HEK293 (cell line): ENCODE measurements around the gene COPS4.
"Not testable (repeated sequence)": the region's sequence is repeated elsewhere in the genome, so short reads cannot be mapped to it uniquely, and the experiment has no call there.

ENCODE experiments used
- CTCF ChIA-PET: fragments of 350-600 bp; formaldehyde crosslinking; extraction: SDS; loops from one replicate; lab custom pipeline; 2021; ENCODE audit warnings: antibody characterized with exemption; lab: Yijun Ruan, JAX
- POLR2A ChIA-PET: fragments of 300-600 bp; formaldehyde crosslinking; extraction: SDS; loops from one replicate; lab custom pipeline; 2020; ENCODE audit warnings: antibody characterized with exemption, inconsistent platforms; lab: Yijun Ruan, JAX
- H3K27ac ChIP-seq: fragments of 200-500 bp; sonication (Bioruptor generic); 2 replicates; pipeline ENCODE4 v1.5.1; 2014; ENCODE audit warnings: low read depth, low read length, control low read depth, inconsistent platforms; ENCODE audit errors: extremely low read depth
- H3K36me3 ChIP-seq, 2 experiments: fragments of 200-500 bp in 1 of 2; sonication (Bioruptor generic) in 1 of 2; 1 replicate in 1 of 2; 2 replicates in 1 of 2; pipeline ENCODE4 v1.5.1; 2014 to 2017; ENCODE audit warnings: inconsistent platforms in 2 of 2, low read length in 2 of 2; ENCODE audit not compliant: control insufficient read depth in 2 of 2, insufficient read depth in 1 of 2
- H3K4me1 ChIP-seq: fragments of 200-500 bp; sonication (Bioruptor generic); 2 replicates; pipeline ENCODE4 v1.5.1; 2014; ENCODE audit warnings: mild to moderate bottlenecking, low read length, inconsistent platforms; ENCODE audit not compliant: control insufficient read depth, insufficient read depth
- H3K4me3 ChIP-seq: 2 replicates; pipeline ENCODE4 v1.5.1; 2011; ENCODE audit warnings: low read depth, mild to moderate bottlenecking, control low read depth, low read length, moderate library complexity
- H3K9me3 ChIP-seq: fragments of 200-500 bp; sonication (Bioruptor generic); 2 replicates; pipeline ENCODE4 v1.5.1; 2014; ENCODE audit warnings: low read depth, low read length, inconsistent platforms; ENCODE audit not compliant: control insufficient read depth, insufficient read depth
- GLI2 ChIP-seq: fragments of 450-650 bp; formaldehyde crosslinking; IDR thresholded peaks from 2 replicates; pipeline ENCODE4; 2017; ENCODE audit warnings: missing biosample characterization, missing genetic modification characterization, low read depth, borderline replicate concordance
- GLIS2 ChIP-seq: fragments of 450-650 bp; formaldehyde crosslinking; IDR thresholded peaks from 2 replicates; pipeline ENCODE4 v1.5.1; 2016; ENCODE audit warnings: missing biosample characterization, missing genetic modification characterization
- IKZF3 ChIP-seq: fragments of 450-650 bp; IDR thresholded peaks from 2 replicates; pipeline ENCODE4 v1.5.0; 2018; ENCODE audit warnings: missing biosample characterization, mild to moderate bottlenecking, missing genetic modification characterization, moderate library complexity
- SP2 ChIP-seq: fragments of 450-650 bp; formaldehyde crosslinking; IDR thresholded peaks from 2 replicates; pipeline ENCODE4 v1.5.1; 2016; ENCODE audit warnings: missing biosample characterization, missing genetic modification characterization
- TCF7L2 ChIP-seq: IDR thresholded peaks from 2 replicates; pipeline ENCODE4 v1.6.1; 2011; ENCODE audit warnings: low read depth, mild to moderate bottlenecking, inconsistent platforms, low read length, moderate library complexity, borderline replicate concordance
- ZNF121 ChIP-seq: fragments of 450-650 bp; formaldehyde crosslinking; IDR thresholded peaks from 2 replicates; pipeline ENCODE4 v1.5.1; 2016; ENCODE audit warnings: missing biosample characterization, missing genetic modification characterization
- ZNF157 ChIP-seq: fragments of 450-650 bp; formaldehyde crosslinking; IDR thresholded peaks from 2 replicates; pipeline ENCODE4 v1.5.1; 2016; ENCODE audit warnings: missing biosample characterization, missing genetic modification characterization
- ZNF292 ChIP-seq: fragments of 450-650 bp; formaldehyde crosslinking; IDR thresholded peaks from 2 replicates; pipeline ENCODE4 v1.5.1; 2016; ENCODE audit warnings: low read depth, missing biosample characterization, missing genetic modification characterization, borderline replicate concordance
- ZNF311 ChIP-seq: fragments of 450-650 bp; formaldehyde crosslinking; IDR thresholded peaks from 2 replicates; pipeline ENCODE4 v1.5.1; 2017; ENCODE audit warnings: missing biosample characterization, missing genetic modification characterization, borderline replicate concordance
- ZNF747 ChIP-seq: fragments of 450-650 bp; formaldehyde crosslinking; IDR thresholded peaks from 2 replicates; pipeline ENCODE4 v1.5.1; 2016; ENCODE audit warnings: missing biosample characterization, missing genetic modification characterization
- ZNF830 ChIP-seq: fragments of 450-650 bp; IDR thresholded peaks from 2 replicates; pipeline ENCODE4 v1.5.0; 2018; ENCODE audit warnings: missing biosample characterization, missing genetic modification characterization, low read depth, mild to moderate bottlenecking, moderate library complexity
- ZSCAN23 ChIP-seq: fragments of 450-650 bp; formaldehyde crosslinking; IDR thresholded peaks from 2 replicates; pipeline ENCODE4 v1.5.1; 2016; ENCODE audit warnings: missing biosample characterization, missing genetic modification characterization
- ZSCAN30 ChIP-seq: fragments of 450-650 bp; IDR thresholded peaks from 2 replicates; pipeline ENCODE4 v1.5.1; 2018; ENCODE audit warnings: missing biosample characterization, mild to moderate bottlenecking, missing genetic modification characterization, moderate library complexity
- ZXDB ChIP-seq: fragments of 450-650 bp; formaldehyde crosslinking; IDR thresholded peaks from 2 replicates; pipeline ENCODE4 v1.5.1; 2016; ENCODE audit warnings: missing biosample characterization, missing genetic modification characterization
- TF ChIP-seq, protein P1 (sequence below): fragments of 450-650 bp; formaldehyde crosslinking; IDR thresholded peaks from 2 replicates; pipeline ENCODE4 v1.5.1; 2017; ENCODE audit warnings: missing biosample characterization, missing genetic modification characterization
- TF ChIP-seq, protein P2 (sequence below): fragments of 450-650 bp; formaldehyde crosslinking; IDR thresholded peaks from 2 replicates; pipeline ENCODE4 v1.5.1; 2017; ENCODE audit warnings: missing biosample characterization, missing genetic modification characterization
- TF ChIP-seq, protein P3 (sequence below): fragments of 450-650 bp; formaldehyde crosslinking; IDR thresholded peaks from 2 replicates; pipeline ENCODE4 v1.5.1; 2016; ENCODE audit warnings: missing biosample characterization, missing genetic modification characterization
- TF ChIP-seq, protein P4 (sequence below): fragments of 450-650 bp; IDR thresholded peaks from 2 replicates; pipeline ENCODE4 v1.5.1; 2018; ENCODE audit warnings: missing biosample characterization, mild to moderate bottlenecking, missing genetic modification characterization

Gene COPS4

DNA sequence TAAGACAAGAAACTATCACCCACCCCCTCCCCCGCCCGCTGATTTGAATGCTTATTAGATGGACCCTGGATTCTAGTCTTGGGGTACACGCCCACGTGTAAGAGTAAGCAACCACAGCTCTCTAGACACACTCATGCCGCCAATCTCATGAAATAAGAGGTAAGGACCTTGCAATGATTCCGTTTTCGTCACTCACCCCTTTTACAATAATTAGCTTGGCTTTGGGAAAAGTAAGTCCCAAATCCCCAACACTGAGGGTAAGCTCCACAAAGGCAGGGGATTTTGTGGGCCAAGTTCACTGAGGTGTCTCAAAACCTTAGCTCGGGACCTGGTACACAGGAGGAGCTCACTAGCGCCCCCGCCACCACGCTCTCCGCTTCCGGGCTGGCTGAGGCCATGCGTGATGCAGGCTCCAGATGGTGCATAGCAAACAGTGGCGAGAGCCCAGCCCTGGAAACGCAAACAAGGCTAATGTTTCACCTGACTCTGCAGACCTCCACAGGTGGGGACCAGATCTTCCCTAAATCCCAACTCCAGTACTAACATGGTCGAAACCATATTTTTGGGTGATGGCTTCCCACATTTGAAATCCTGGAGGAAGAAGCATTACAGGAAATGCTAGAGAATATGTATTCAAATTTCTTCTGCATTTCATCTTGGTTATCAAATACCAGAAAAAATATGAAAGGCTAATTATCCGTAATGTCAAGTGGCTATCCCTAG, 75.4 kb downstream of the COPS4 start (continued):
- TF ChIP-seq, protein P1, sequence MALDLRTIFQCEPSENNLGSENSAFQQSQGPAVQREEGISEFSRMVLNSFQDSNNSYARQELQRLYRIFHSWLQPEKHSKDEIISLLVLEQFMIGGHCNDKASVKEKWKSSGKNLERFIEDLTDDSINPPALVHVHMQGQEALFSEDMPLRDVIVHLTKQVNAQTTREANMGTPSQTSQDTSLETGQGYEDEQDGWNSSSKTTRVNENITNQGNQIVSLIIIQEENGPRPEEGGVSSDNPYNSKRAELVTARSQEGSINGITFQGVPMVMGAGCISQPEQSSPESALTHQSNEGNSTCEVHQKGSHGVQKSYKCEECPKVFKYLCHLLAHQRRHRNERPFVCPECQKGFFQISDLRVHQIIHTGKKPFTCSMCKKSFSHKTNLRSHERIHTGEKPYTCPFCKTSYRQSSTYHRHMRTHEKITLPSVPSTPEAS (tag by site-specific recombination) = no peak
- no peak for TF ChIP-seq GLIS2 (tag by site-specific recombination)
- no peak for TF ChIP-seq SP2 (tag by site-specific recombination)
- no peak for TF ChIP-seq ZNF311 (tag by site-specific recombination)
- no peak; the same call in 1 of the 2 replicates for TF ChIP-seq ZXDB (tag by site-specific recombination)
- no peak for TF ChIP-seq ZNF830 (tag by site-specific recombination)
- TF ChIP-seq GLI2 (tag by site-specific recombination) = no peak
- TF ChIP-seq ZSCAN30 (tag by site-specific recombination) = peak; percentile 76
- TF ChIP-seq ZNF292 = no peak
- TF ChIP-seq, protein P2, sequence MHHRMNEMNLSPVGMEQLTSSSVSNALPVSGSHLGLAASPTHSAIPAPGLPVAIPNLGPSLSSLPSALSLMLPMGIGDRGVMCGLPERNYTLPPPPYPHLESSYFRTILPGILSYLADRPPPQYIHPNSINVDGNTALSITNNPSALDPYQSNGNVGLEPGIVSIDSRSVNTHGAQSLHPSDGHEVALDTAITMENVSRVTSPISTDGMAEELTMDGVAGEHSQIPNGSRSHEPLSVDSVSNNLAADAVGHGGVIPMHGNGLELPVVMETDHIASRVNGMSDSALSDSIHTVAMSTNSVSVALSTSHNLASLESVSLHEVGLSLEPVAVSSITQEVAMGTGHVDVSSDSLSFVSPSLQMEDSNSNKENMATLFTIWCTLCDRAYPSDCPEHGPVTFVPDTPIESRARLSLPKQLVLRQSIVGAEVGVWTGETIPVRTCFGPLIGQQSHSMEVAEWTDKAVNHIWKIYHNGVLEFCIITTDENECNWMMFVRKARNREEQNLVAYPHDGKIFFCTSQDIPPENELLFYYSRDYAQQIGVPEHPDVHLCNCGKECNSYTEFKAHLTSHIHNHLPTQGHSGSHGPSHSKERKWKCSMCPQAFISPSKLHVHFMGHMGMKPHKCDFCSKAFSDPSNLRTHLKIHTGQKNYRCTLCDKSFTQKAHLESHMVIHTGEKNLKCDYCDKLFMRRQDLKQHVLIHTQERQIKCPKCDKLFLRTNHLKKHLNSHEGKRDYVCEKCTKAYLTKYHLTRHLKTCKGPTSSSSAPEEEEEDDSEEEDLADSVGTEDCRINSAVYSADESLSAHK (tag by site-specific recombination) = no peak
- TF ChIP-seq, protein P3, sequence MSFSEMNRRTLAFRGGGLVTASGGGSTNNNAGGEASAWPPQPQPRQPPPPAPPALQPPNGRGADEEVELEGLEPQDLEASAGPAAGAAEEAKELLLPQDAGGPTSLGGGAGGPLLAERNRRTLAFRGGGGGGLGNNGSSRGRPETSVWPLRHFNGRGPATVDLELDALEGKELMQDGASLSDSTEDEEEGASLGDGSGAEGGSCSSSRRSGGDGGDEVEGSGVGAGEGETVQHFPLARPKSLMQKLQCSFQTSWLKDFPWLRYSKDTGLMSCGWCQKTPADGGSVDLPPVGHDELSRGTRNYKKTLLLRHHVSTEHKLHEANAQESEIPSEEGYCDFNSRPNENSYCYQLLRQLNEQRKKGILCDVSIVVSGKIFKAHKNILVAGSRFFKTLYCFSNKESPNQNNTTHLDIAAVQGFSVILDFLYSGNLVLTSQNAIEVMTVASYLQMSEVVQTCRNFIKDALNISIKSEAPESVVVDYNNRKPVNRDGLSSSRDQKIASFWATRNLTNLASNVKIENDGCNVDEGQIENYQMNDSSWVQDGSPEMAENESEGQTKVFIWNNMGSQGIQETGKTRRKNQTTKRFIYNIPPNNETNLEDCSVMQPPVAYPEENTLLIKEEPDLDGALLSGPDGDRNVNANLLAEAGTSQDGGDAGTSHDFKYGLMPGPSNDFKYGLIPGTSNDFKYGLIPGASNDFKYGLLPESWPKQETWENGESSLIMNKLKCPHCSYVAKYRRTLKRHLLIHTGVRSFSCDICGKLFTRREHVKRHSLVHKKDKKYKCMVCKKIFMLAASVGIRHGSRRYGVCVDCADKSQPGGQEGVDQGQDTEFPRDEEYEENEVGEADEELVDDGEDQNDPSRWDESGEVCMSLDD (tag by site-specific recombination) = peak; percentile 69; the same call in 1 of the 2 replicates
- TF ChIP-seq ZSCAN23 = no peak
- TF ChIP-seq IKZF3 = 0 out of 2 replicates have a peak, but pooled peaks have one; percentile 20
- no peak for TF ChIP-seq ZNF747 (tag by site-specific recombination)
- TF ChIP-seq ZNF157 (tag by site-specific recombination) = no peak
- TF ChIP-seq, protein P4, sequence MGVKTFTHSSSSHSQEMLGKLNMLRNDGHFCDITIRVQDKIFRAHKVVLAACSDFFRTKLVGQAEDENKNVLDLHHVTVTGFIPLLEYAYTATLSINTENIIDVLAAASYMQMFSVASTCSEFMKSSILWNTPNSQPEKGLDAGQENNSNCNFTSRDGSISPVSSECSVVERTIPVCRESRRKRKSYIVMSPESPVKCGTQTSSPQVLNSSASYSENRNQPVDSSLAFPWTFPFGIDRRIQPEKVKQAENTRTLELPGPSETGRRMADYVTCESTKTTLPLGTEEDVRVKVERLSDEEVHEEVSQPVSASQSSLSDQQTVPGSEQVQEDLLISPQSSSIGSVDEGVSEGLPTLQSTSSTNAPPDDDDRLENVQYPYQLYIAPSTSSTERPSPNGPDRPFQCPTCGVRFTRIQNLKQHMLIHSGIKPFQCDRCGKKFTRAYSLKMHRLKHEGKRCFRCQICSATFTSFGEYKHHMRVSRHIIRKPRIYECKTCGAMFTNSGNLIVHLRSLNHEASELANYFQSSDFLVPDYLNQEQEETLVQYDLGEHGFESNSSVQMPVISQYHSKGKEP (tag by site-specific recombination) = peak; percentile 86

DNA sequence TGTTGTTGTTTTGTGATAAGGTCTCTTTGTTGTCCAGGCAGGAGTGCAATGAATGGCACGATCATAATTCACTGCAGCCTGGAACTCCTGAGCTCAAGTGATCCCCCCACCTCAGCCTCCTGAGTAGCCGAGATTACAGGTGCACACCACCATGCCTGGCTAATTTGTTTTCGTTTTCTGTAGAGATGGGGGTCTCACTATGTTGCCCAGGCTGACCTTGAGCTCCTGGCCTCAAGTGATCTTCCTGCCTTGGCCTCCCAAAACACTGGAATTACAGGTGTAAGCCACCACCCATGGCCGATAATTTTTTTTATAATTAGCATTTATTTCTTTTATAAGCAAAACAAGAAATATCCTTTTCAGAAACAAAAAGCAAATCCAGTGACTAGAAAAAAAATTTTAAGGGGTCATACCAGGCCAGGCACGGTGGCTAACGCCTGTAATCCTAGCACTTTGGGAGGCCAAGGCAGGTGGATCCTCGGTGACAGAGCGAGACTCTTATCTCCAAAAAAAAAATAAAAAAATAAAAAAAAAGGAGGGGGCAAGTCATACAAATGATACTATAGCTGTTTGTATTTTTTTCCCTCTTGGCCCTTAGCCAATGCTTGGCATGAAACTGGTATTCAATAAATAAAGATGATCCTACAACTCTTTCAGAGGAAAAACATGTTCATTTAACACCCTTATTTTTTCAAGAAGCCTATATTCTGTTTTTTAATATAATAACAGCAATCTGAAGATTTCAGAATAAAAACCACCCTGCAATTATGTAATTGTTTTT, 76.2 kb downstream of the COPS4 start:
- no peaks in the 10 kb centered on the region for H3K36me3 ChIP-seq
- H3K4me1 ChIP-seq = no peaks in the 10 kb centered on the region
- H3K9me3 ChIP-seq = no peaks in the 10 kb centered on the region
- no peak overlapping the region for H3K4me3 ChIP-seq
- CTCF ChIA-PET = interaction anchor here (1.0 to 1.5 kb wide), 4 partner anchors 10 to 149 kb away, joined by 3 to 7 read pairs (median 4); no protein-coding TSS in a partner anchor
- TF ChIP-seq TCF7L2 (no peak), ZNF121 (tag by site-specific recombination) (peak; percentile 68)
- no peak overlapping the region for H3K27ac ChIP-seq
- POLR2A ChIA-PET = interaction anchor here (0.6 to 1.3 kb wide), 2 partner anchors 76 to 1922 kb away, joined by 3 to 6 read pairs; partner anchors contain the start of gene COPS4

DNA sequence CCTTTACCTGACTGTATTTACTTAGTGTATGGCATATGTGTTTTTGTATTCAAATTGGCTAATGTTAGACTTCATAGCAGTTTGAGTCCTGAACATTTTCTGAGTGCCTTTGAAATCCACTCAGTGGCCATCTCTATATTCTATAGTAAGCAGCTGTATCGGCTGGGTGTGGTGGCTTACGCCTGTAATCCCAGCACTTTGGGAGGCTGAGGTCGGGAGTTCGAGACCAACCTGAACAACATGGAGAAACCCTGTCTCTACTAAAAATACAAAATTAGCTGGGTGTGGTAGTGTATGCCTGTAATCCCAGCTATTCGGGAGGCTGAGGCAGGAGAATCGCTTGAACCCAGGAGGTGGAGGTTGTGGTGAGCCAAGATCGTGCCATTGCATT, 76.8 kb downstream of the COPS4 start:
- H3K9me3 ChIP-seq, H3K4me1 ChIP-seq, H3K27ac ChIP-seq, H3K36me3 ChIP-seq, H3K4me3 ChIP-seq, POLR2A ChIA-PET: not testable (repeated sequence)
- CTCF ChIA-PET = interaction anchor here (0.6 to 0.7 kb wide), 2 partner anchors 139 to 161 kb away, joined by 3 read pairs; no protein-coding TSS in a partner anchor
